RWPE2 (cell line): ENCODE results near the gene OR52I2.

Source experiments
- ATAC-seq: fragments of 200-7000 bp; cut with Tn5 transposase; 3 replicates; pipeline ENCODE4 v1.9.1; 2021; ENCODE audit warnings: low read depth
- DNase-seq: peaks from one replicate; pipeline ENCODE4 v3.0.0-alpha.2; 2020; ENCODE audit warnings: low spot score
- H3K27ac ChIP-seq: fragments of 450-650 bp; 2 replicates; pipeline ENCODE4 v1.5.1; 2017; ENCODE audit warnings: mild to moderate bottlenecking; ENCODE audit not compliant: poor library complexity, severe bottlenecking
- H3K27me3 ChIP-seq: fragments of 250-450 bp; sonication (Bioruptor Pico); 2 replicates; pipeline ENCODE4 v1.5.1; 2021; ENCODE audit warnings: mild to moderate bottlenecking, moderate library complexity; ENCODE audit not compliant: insufficient read depth, poor library complexity, severe bottlenecking
- H3K36me3 ChIP-seq: fragments of 250-450 bp; sonication (Bioruptor Pico); 2 replicates; pipeline ENCODE4 v1.5.1; 2020; ENCODE audit warnings: low read depth, mild to moderate bottlenecking, moderate library complexity
- H3K4me1 ChIP-seq: fragments of 250-450 bp; sonication (Bioruptor Pico); 2 replicates; pipeline ENCODE4 v1.5.1; 2021; ENCODE audit warnings: mild to moderate bottlenecking, moderate library complexity; ENCODE audit not compliant: insufficient read depth, poor library complexity, severe bottlenecking
- H3K4me3 ChIP-seq: fragments of 250-450 bp; sonication (Bioruptor Pico); 2 replicates; pipeline ENCODE4 v1.5.1; 2021; ENCODE audit warnings: mild to moderate bottlenecking, moderate library complexity; ENCODE audit not compliant: severe bottlenecking
- H3K9me3 ChIP-seq: fragments of 250-450 bp; sonication (Bioruptor Pico); 2 replicates; pipeline ENCODE4 v1.5.1; 2021; ENCODE audit warnings: mild to moderate bottlenecking, moderate library complexity; ENCODE audit not compliant: severe bottlenecking
- CTCF ChIP-seq: fragments of 450-650 bp; IDR thresholded peaks from one replicate; pipeline ENCODE4 v1.5.1; 2017; ENCODE audit warnings: mild to moderate bottlenecking, moderate library complexity; ENCODE audit not compliant: poor library complexity, severe bottlenecking

The OR52I2 gene

GRCh38 chr11:4580124-4580523 is 1.4 kb upstream of the OR52I2 start:
- Histone ChIP-seq H3K9me3 (no peaks in the 10 kb centered on the region), H3K4me3 (no peak overlapping the region), H3K27me3 (peaks cover 5% of the 10 kb centered on the region), H3K36me3 (no peaks in the 10 kb centered on the region), H3K4me1 (no peaks in the 10 kb centered on the region), H3K27ac (no peak overlapping the region)
- ATAC-seq, result no peak
- no peak for TF ChIP-seq CTCF
- no peak for DNase-seq

- no peak overlapping the region for H3K27ac ChIP-seq
- ATAC-seq, result no peak
Measured at GRCh38 chr11:4589017-4589416, 7.5 kb downstream of the OR52I2 start.

GRCh38 chr11:4593739-4594138 is 12.2 kb downstream of the OR52I2 start, which contains the start of gene OR52I1:
TSS of gene OR52I1 (plus strand) at chr11:4594039. CDS start at chr11:4594039, 0 bp downstream.
- DNase-seq (no peak), ATAC-seq (no peak)
- H3K4me3 ChIP-seq, result no peak within 1 kb of the TSS

More at GRCh38 chr11:4589017-4589416, 7.5 kb downstream of the OR52I2 start:
- Histone ChIP-seq H3K9me3 (no peaks in the 10 kb centered on the region), H3K27me3 (no peaks in the 10 kb centered on the region), H3K36me3 (no peaks in the 10 kb centered on the region), H3K4me1 (no peaks in the 10 kb centered on the region), H3K4me3 (no peak overlapping the region)
- DNase-seq, result no peak
- no peak for TF ChIP-seq CTCF

GRCh38 chr11:4605057-4605456 is 23.5 kb downstream of the OR52I2 start:
- Histone ChIP-seq H3K27ac (no peak overlapping the region), H3K36me3 (peaks cover 13% of the 10 kb centered on the region), H3K9me3 (no peaks in the 10 kb centered on the region), H3K4me3 (no peak overlapping the region), H3K27me3 (no peaks in the 10 kb centered on the region), H3K4me1 (peaks cover 5% of the 10 kb centered on the region)
- TF ChIP-seq CTCF, result no peak
- ATAC-seq (no peak), DNase-seq (no peak)

More at GRCh38 chr11:4593739-4594138, 12.2 kb downstream of the OR52I2 start, which contains the start of gene OR52I1:
- TF ChIP-seq CTCF, result no peak
- no peak within 1 kb of the TSS for H3K27ac ChIP-seq
- no peaks in the 10 kb centered on the region for H3K9me3 ChIP-seq
- no peaks in the 10 kb centered on the region for H3K36me3 ChIP-seq
- H3K4me1 ChIP-seq, result no peaks in the 10 kb centered on the region
- no peaks in the 10 kb centered on the region for H3K27me3 ChIP-seq

GRCh38 chr11:4606231-4607015 is 24.9 kb downstream of the OR52I2 start:
- no peak overlapping the region for H3K4me3 ChIP-seq
- ATAC-seq (no peak), DNase-seq (no peak)
- TF ChIP-seq CTCF, result no peak
- H3K36me3 ChIP-seq, result peaks cover 7% of the 10 kb centered on the region
- H3K27me3 ChIP-seq, result no peaks in the 10 kb centered on the region
- H3K4me1 ChIP-seq, result peaks cover 5% of the 10 kb centered on the region
- no peaks in the 10 kb centered on the region for H3K9me3 ChIP-seq
- H3K27ac ChIP-seq, result no peak overlapping the region
